Measurements from ENCODE around the gene ANKRD53. TPM values are rescaled to one million over a fixed set of nuclear protein-coding genes. Genes with fewer than 3 reads are reported as not detected.

ANKRD53 gene
- total RNA-seq, 4 donors from 2014 or later: 0.18 to 0.76 TPM; not detected in 2

DNA sequence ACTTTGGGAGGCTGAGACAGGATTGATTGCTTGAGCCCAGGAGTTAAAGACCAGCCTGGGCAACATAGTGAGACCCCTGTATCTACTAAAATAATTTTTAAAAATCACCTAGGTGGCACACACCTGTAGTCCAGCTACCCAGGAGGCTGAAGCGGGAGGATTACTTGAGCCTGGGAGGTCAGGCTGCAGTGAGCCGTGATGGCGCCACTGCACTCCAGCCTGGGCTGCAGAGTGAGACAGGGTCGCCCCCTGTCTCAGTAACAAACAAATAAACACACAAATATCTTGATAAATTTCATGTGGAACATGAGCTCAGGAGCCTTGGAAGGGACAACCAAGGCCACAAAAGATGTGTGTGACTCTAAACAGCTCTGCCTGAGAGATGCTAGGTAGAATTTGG lies 11.7 kb upstream of the ANKRD53 start:
- TF ChIP-seq POLR2A (IDR thresholded peaks at IDR 0.05) (no peak), CTCF (IDR thresholded peaks at IDR 0.05) (no peak)
- Histone ChIP-seq H3K27ac (no peak overlapping the region), H3K9me3 (no peaks in the 10 kb centered on the region), H3K4me1 (peaks cover 2 to 10% (median 3%) of the 10 kb centered on the region in 3 donors), H3K27me3 (peaks cover 0 to 46% (median 0%) of the 10 kb centered on the region in 4 donors), H3K4me3 (no peak overlapping the region), H3K36me3 (no peaks in the 10 kb centered on the region)
- 49 to 100% methylated on average over 1 to 4 of the region's 4 CpGs for WGBS, 2 donors
- intact Hi-C loops (cut with DNase I): no loop called here
- no peak for DNase-seq

- H3K36me3 ChIP-seq: no peaks in the 10 kb centered on the region
Measured at GRCh38 chr2:70967189-70967588, 11.2 kb upstream of the ANKRD53 start.

GRCh38 chr2:70974592-70974991 lies 3.8 kb upstream of the ANKRD53 start:
- H3K4me3 ChIP-seq: no peak overlapping the region
- TF ChIP-seq POLR2A (IDR thresholded peaks at IDR 0.05) (no peak), CTCF (IDR thresholded peaks at IDR 0.05) (no peak)
- no peak for DNase-seq

More at GRCh38 chr2:70967189-70967588, 11.2 kb upstream of the ANKRD53 start:
- H3K4me1 ChIP-seq: peaks cover 2 to 10% (median 3%) of the 10 kb centered on the region in 3 donors
- DNase-seq: no peak
- H3K9me3 ChIP-seq: no peaks in the 10 kb centered on the region
- intact Hi-C loops (cut with DNase I): no loop called here
- no peak overlapping the region for H3K27ac ChIP-seq
- H3K4me3 ChIP-seq: no peak overlapping the region
- TF ChIP-seq CTCF (IDR thresholded peaks at IDR 0.05) (no peak), POLR2A (IDR thresholded peaks at IDR 0.05) (no peak)
- H3K27me3 ChIP-seq: peaks cover 0 to 43% (median 0%) of the 10 kb centered on the region in 4 donors
- 64 to 70% methylated on average over 4 of the region's 4 CpGs for WGBS, 2 donors

DNA sequence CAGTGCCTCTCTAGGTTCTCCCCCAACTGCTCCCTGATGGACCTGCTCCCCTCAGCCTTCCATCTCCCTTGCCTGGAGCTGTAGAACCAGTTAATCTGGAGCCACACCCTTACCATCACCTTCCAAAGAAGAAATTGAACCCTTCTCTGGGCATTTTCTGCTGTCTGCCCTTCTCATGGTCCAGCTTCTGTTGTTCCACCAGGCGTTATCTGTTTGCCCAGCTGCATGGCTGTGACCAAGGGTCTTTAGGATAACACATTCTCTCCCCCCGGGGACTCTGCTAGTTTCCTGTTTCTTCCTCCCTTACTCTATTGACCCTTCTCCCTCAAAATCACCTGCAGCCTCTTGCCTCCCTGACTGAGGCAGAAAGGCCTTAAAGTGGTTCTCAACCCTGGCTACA lies 3.2 kb upstream of the ANKRD53 start:
- DNase-seq: no peak
- 79 to 88% methylated on average over 2 of the region's 2 CpGs for WGBS, 2 donors

More at GRCh38 chr2:70974592-70974991, 3.8 kb upstream of the ANKRD53 start:
- Histone ChIP-seq H3K27ac (no peak overlapping the region), H3K9me3 (no peaks in the 10 kb centered on the region), H3K27me3 (peaks cover 0 to 7% (median 0%) of the 10 kb centered on the region in 4 donors), H3K4me1 (peaks cover 11 to 35% (median 16%) of the 10 kb centered on the region in 3 donors), H3K36me3 (no peaks in the 10 kb centered on the region)
- 94 to 97% methylated on average over 3 of the region's 3 CpGs for WGBS, 2 donors
- intact Hi-C loops (cut with DNase I): no loop called here

More for the DNA sequence above, 3.2 kb upstream of the ANKRD53 start:
- peaks cover 11 to 35% (median 16%) of the 10 kb centered on the region in 3 donors for H3K4me1 ChIP-seq
- intact Hi-C loops (cut with DNase I): no loop called here
- H3K27me3 ChIP-seq: peaks cover 0 to 7% (median 0%) of the 10 kb centered on the region in 4 donors
- no peak overlapping the region for H3K27ac ChIP-seq
- no peaks in the 10 kb centered on the region for H3K9me3 ChIP-seq
- H3K4me3 ChIP-seq: no peak overlapping the region
- no peak for TF ChIP-seq CTCF (IDR thresholded peaks at IDR 0.05)
- no peak for TF ChIP-seq POLR2A (IDR thresholded peaks at IDR 0.05)
- no peaks in the 10 kb centered on the region for H3K36me3 ChIP-seq

Data from esophagus squamous epithelium (tissue), 5 donors.